C4-2B (cell line): ENCODE data around the gene MIER3.

Experiments
- ZFX ChIP-seq: fragments of 450-650 bp; IDR thresholded peaks from 2 replicates; pipeline ENCODE4 v1.6.1; 2017
- TF ChIP-seq, protein P1 (sequence below): fragments of 450-650 bp; conservative IDR thresholded peaks from 2 replicates; pipeline ENCODE4 v1.5.1; 2017; ENCODE audit warnings: mild to moderate bottlenecking

DNA sequence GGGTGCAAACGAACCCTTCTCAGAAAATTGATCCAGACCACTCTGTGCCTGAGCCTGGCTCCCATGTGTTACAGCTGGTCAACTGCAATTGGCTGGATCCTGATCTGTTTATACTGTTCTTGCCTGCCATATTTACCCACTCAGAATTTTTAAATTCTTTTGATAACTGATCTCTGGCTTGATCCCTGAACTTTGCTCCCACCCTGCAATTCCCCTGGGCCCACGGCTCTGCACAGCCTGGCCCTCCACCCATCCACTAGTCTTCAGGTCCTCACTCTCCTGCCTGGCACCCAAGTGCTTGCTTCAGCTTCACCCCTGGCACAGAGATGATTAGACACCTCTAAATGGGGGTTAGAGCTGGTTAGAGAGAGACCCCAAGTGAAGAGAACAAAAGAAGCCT, 25.9 kb upstream of the MIER3 start:
- TF ChIP-seq, protein P1, sequence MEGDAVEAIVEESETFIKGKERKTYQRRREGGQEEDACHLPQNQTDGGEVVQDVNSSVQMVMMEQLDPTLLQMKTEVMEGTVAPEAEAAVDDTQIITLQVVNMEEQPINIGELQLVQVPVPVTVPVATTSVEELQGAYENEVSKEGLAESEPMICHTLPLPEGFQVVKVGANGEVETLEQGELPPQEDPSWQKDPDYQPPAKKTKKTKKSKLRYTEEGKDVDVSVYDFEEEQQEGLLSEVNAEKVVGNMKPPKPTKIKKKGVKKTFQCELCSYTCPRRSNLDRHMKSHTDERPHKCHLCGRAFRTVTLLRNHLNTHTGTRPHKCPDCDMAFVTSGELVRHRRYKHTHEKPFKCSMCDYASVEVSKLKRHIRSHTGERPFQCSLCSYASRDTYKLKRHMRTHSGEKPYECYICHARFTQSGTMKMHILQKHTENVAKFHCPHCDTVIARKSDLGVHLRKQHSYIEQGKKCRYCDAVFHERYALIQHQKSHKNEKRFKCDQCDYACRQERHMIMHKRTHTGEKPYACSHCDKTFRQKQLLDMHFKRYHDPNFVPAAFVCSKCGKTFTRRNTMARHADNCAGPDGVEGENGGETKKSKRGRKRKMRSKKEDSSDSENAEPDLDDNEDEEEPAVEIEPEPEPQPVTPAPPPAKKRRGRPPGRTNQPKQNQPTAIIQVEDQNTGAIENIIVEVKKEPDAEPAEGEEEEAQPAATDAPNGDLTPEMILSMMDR = no peak
- no peak for TF ChIP-seq ZFX
